ENCODE measurements around the gene CAB39L. TPM values are rescaled to one million over a fixed set of nuclear protein-coding genes. Genes with fewer than 3 reads are reported as not detected.

Gene CAB39L
- total RNA-seq, 1 donor from 2014 or later = 3.4 TPM

DNA sequence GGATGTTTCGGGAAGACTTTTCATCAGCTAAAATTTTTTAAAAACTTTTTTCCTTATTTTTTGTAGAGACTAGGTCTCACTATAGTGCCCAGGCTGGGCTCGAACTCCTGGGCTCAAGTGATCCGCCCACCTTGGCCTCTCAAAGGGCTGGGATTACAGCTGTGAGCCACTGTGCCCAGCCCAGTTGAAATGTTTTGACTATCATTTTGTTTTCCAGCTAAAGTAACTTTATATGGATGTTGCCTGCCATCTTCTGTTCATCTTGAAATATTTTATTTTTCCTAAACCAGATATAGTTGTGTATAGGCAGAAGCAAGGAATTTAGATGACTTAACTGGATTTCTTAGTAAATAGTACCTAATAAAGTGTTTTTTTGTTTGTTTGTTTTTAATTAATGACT is 7.0 kb downstream of the CAB39L start:
- ATAC-seq (ENCODE audit: low read depth) = no peak
- Mint-ChIP-seq H3K27me3 (no peaks in the 10 kb centered on the region), H3K4me1 (peaks cover 18% of the 10 kb centered on the region), H3K4me3 (no peak overlapping the region), H3K9me3 (no peaks in the 10 kb centered on the region), H3K36me3 (ENCODE audit: low read depth) (peaks cover 14% of the 10 kb centered on the region), H3K27ac (no peak overlapping the region)
- DNase-seq = no peak
- TF ChIP-seq, protein P1, sequence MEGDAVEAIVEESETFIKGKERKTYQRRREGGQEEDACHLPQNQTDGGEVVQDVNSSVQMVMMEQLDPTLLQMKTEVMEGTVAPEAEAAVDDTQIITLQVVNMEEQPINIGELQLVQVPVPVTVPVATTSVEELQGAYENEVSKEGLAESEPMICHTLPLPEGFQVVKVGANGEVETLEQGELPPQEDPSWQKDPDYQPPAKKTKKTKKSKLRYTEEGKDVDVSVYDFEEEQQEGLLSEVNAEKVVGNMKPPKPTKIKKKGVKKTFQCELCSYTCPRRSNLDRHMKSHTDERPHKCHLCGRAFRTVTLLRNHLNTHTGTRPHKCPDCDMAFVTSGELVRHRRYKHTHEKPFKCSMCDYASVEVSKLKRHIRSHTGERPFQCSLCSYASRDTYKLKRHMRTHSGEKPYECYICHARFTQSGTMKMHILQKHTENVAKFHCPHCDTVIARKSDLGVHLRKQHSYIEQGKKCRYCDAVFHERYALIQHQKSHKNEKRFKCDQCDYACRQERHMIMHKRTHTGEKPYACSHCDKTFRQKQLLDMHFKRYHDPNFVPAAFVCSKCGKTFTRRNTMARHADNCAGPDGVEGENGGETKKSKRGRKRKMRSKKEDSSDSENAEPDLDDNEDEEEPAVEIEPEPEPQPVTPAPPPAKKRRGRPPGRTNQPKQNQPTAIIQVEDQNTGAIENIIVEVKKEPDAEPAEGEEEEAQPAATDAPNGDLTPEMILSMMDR (IDR thresholded peaks at IDR 0.05) = no peak
- ChIA-PET POLR2A (interaction anchor here (0.7 to 1.2 kb wide), 2 partner anchors 18 to 59 kb away, joined by 3 to 6 read pairs; partner anchors contain the start of gene PHF11), CTCF (no interaction called here)
- intact Hi-C loops (cut with micrococcal nuclease) = no loop called here

DNA sequence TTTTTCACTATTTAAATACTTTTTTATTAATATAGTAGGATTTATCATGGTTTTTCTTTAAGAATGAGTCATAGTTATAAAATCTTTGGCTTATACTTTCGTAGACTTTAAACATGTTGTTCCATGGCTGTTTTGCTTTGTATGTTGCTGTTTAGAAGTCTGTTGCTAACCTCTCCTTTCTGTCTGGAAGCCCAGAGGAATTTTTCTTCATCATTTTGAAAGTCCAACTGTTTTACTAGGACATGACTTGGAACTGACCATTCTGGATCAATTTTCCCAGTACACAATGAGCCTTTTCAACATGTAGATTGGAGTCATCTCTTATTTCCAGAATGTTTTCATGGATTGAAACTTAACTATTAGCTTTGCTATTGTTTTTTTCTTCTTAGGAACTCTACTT is 7.9 kb downstream of the CAB39L start:
- CTCF ChIA-PET = no interaction called here
- Mint-ChIP-seq H3K4me1 (peaks cover 16% of the 10 kb centered on the region), H3K4me3 (no peak overlapping the region), H3K36me3 (ENCODE audit: low read depth) (peaks cover 15% of the 10 kb centered on the region), H3K9me3 (no peaks in the 10 kb centered on the region), H3K27ac (no peak overlapping the region), H3K27me3 (no peaks in the 10 kb centered on the region)
- no peak for DNase-seq
- POLR2A ChIA-PET = interaction anchor here (0.6 to 1.2 kb wide), 2 partner anchors 11 to 19 kb away, joined by 3 to 6 read pairs; no protein-coding TSS in a partner anchor
- TF ChIP-seq, protein P1 (IDR thresholded peaks at IDR 0.05) = no peak
- intact Hi-C loops (cut with micrococcal nuclease) = no loop called here
- no peak for ATAC-seq (ENCODE audit: low read depth)

DNA sequence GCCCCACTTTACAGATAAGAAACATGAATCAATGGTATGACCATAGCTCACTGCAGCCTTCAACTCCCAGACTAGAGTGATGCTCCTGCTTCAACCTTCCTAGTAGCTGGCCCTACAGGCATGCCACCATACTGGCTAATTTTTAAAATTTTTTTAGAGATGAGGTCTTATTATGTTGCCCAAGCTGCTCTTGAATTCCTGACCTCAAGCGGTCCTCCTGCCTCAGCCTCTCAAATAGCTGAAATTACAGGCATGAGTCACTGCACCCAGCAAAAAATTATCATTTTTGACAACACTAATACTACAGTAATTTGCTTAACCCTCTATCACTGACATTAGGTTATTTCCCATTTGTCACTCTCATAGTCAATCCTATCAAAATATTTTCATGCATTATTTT is 14.7 kb downstream of the CAB39L start:
- intact Hi-C loops (cut with micrococcal nuclease) = no loop called here

DNA sequence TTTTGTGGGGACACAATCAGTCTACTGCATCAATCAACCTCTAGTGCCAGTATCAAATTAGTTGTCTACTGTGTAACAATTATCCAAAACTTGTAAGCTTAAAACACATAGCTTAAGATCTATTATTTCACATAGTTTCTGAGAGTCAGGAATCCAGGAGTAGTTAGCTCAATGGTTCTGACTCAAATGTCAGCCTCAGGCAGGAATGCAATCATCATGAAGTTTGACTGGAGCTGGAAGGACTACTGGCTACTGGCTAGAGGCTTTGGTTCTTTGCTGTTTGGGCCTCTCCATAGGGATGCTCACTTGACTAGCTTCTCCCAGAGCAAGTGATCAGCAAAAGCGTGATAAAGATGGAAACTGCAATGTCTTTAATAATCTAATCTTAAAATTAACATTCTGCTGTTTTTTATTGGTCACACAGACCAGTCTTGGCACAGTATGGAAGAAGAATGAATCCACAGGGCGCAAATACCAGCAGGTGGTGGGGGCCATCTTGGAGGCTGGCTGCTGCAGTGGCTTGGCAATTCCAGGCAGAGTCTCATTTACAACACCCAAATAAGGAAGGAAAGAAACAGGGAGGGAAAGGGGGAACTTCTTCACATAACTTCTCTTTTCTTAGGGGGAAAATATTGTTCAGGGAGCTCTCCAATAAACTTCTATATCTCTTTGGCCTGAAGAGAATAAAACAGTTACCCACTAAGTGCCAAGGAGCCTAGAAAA is 15.7 kb downstream of the CAB39L start:
- no peak overlapping the region for H3K27ac Mint-ChIP-seq
- no peaks in the 10 kb centered on the region for H3K9me3 Mint-ChIP-seq
- intact Hi-C loops (cut with micrococcal nuclease) = no loop called here
- DNase-seq = no peak
- H3K27me3 Mint-ChIP-seq = no peaks in the 10 kb centered on the region
- TF ChIP-seq, protein P1 (IDR thresholded peaks at IDR 0.05) = no peak
- no peak for ATAC-seq (ENCODE audit: low read depth)
- H3K36me3 Mint-ChIP-seq (ENCODE audit: low read depth) = peaks cover 11% of the 10 kb centered on the region
- no peak overlapping the region for H3K4me3 Mint-ChIP-seq
- POLR2A ChIA-PET = interaction anchor here (1.5 kb wide), 1 partner anchor 16 kb away, joined by 5 read pairs; the partner anchor contains the start of genes CAB39L and SETDB2
- CTCF ChIA-PET = no interaction called here
- H3K4me1 Mint-ChIP-seq = no peaks in the 10 kb centered on the region

More for the DNA sequence above, 14.7 kb downstream of the CAB39L start:
- H3K27me3 Mint-ChIP-seq = no peaks in the 10 kb centered on the region
- TF ChIP-seq, protein P1 (IDR thresholded peaks at IDR 0.05) = no peak
- no peak overlapping the region for H3K27ac Mint-ChIP-seq
- ChIA-PET CTCF (no interaction called here), POLR2A (interaction anchor here (1.5 kb wide), 1 partner anchor 15 kb away, joined by 5 read pairs; the partner anchor contains the start of genes CAB39L and SETDB2)
- H3K9me3 Mint-ChIP-seq = no peaks in the 10 kb centered on the region
- no peak overlapping the region for H3K4me3 Mint-ChIP-seq
- H3K36me3 Mint-ChIP-seq (ENCODE audit: low read depth) = peaks cover 17% of the 10 kb centered on the region
- DNase-seq (no peak), ATAC-seq (ENCODE audit: low read depth) (no peak)
- no peaks in the 10 kb centered on the region for H3K4me1 Mint-ChIP-seq

DNA sequence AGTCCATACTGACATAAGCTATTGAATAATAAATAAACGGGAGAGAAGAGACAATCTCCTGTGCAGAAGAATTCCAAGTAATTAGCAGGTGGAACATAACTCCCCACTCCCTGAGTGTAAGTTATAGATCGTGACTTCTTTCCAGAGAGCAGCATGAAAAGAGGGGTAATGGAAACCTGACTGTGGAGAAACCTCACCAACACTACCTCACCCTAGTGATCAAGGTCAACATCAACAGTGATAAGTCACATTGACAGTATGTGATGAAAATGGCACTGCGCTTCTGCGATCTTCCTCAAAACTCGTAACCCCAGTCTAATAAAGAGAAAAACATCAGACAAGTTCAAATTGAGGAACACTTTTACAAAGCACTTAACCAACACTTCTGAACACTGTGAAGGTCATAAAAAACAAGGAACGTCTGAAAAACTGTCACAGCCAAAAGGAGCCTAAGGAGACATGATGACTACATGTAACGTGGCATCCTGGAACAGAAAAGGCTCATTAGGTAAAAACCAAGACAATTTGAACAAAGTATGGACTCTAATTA is 19.8 kb downstream of the CAB39L start:
- intact Hi-C loops (cut with micrococcal nuclease) = loop anchor here (5.0 kb wide), 1 partner anchor 423 kb away; no protein-coding TSS in a partner anchor
- Mint-ChIP-seq H3K4me3 (no peak overlapping the region), H3K4me1 (no peaks in the 10 kb centered on the region), H3K36me3 (ENCODE audit: low read depth) (peaks cover 2% of the 10 kb centered on the region), H3K9me3 (no peaks in the 10 kb centered on the region), H3K27me3 (no peaks in the 10 kb centered on the region), H3K27ac (no peak overlapping the region)
- ChIA-PET CTCF (no interaction called here), POLR2A (interaction anchor here (0.6 kb wide), 1 partner anchor 21 kb away, joined by 5 read pairs; no protein-coding TSS in a partner anchor)
- no peak for DNase-seq
- TF ChIP-seq, protein P1 (IDR thresholded peaks at IDR 0.05) = no peak
- no peak for ATAC-seq (ENCODE audit: low read depth)

All from activated B cell treated with CpG ODN at 0.5 μM for 24 hours (primary cell).